Adrenal gland (tissue), 12 donors: ENCODE measurements around the gene GALNT10. TPM values are rescaled to one million over a fixed set of nuclear protein-coding genes. Genes with fewer than 3 reads are reported as not detected.

ENCODE experiments used
- DNase-seq, 7 donors: peaks; one replicate each; pipeline ENCODE4 v3.0.0-alpha.2; 2019 to 2020
- H3K27ac ChIP-seq, 5 donors: fragments of 200-600 bp; sonication (generic) in 4 of 5; 1 replicate in 3 of 5; 2 replicates in 2 of 5; pipeline versions ENCODE4 v1.5.1 to v1.8.0; 2016 to 2020; ENCODE audit warnings: mild to moderate bottlenecking in 1 of 5
- H3K27me3 ChIP-seq: fragments of 200-600 bp; 2 replicates; pipeline ENCODE4 v1.8.0; 2021
- H3K36me3 ChIP-seq, 2 donors: fragments of 200-600 bp; replicated peaks in 1 of 2; 1 replicate in 1 of 2; 2 replicates in 1 of 2; pipeline versions ENCODE4 v1.5.1 to v1.8.0; 2018 to 2022
- H3K4me1 ChIP-seq, 2 donors: fragments of 200-600 bp; replicated peaks in 1 of 2; 1 replicate in 1 of 2; 2 replicates in 1 of 2; pipeline versions ENCODE4 v1.5.1 to v1.8.0; 2018 to 2021
- H3K4me3 ChIP-seq, 4 donors: fragments of 200-600 bp; sonication (generic) in 3 of 4; one replicate each; pipeline ENCODE4 v1.5.1; 2016 to 2018
- H3K9me3 ChIP-seq, 3 donors: fragments of 200-600 bp; sonication (generic) in 1 of 3; replicated peaks in 1 of 3; 1 replicate in 2 of 3; 2 replicates in 1 of 3; pipeline versions ENCODE4 v1.5.1 to v1.8.0; 2016 to 2021
- POLR2A ChIP-seq, 2 donors: fragments of 450-650 bp; IDR thresholded peaks; one replicate each; pipeline ENCODE4 v1.6.1; 2017; ENCODE audit warnings: antibody characterized with exemption in 2 of 2, mild to moderate bottlenecking in 2 of 2, moderate library complexity in 1 of 2
- WGBS, 4 donors: extraction: QIAGEN DNeasy Blood & Tissue Kit in 2 of 4; methylation state at CpG; one replicate each; pipeline versions ENCODE4 v1.1.5 to v1.1.7; 2013 to 2017; 5-methylcytosine and 5-hydroxymethylcytosine counted together
- intact Hi-C, 2 donors: fragments of 100-400 bp; cut with DNase I; formaldehyde crosslinking; loops; one replicate each; pipeline versions ENCODE4 v1.14.1 to v1.15.0; 2022 to 2023
- polyA plus RNA-seq, 3 donors: library from polyadenylated mRNA; stranded (reverse); fragments of 200-250 nt in 2 of 3; fragments of 350-450 nt in 1 of 3; fragmentation: Illumina TruSeq in 1 of 3; extraction: RNeasy Lipid Tissue Mini Kit (QIAGEN cat#74804) in 1 of 3; gene quantifications; one replicate each; pipeline ENCODE4 v1.2.3, GENCODE V29; 2013 to 2014
- total RNA-seq, 9 donors: library from RNA; depleted of rRNA in 4 of 9; stranded (reverse); fragments of >200 nt in 4 of 9; fragments of 120-200 nt in 1 of 9; fragmentation: NEBNext Ultra II Directional in 1 of 9; extraction: Animal tissue kit (Norgen Biotek cat#: 25700) in 1 of 9; gene quantifications; one replicate each; pipeline versions ENCODE4 v1.1.0 to v1.2.4, GENCODE V29; 2013 to 2023
- TF ChIP-seq, protein P1 (sequence below), 6 experiments: fragments of 450-650 bp in 4 of 6; fragments of 200-600 bp in 2 of 6; sonication (generic) in 1 of 6; IDR thresholded peaks; 1 replicate in 5 of 6; 2 replicates in 1 of 6; pipeline versions ENCODE4 v1.5.1 to v1.8.0; 2016 to 2021; ENCODE audit warnings: antibody characterized with exemption in 6 of 6, mild to moderate bottlenecking in 2 of 6, moderate library complexity in 1 of 6
- donor health status: healthy with polysubstance abuse.
- donor health status: Bipolar disorder and iron deficiency.
- donor health status: DM: yes; HTN: yes; CAD: no.
- donor health status: DM: no; HTN: no; CAD: no.
- donor health status: DM: no; HTN: no; CAD: no.
- donor health status: DM: yes; HTN: yes; CAD: no.

The GALNT10 gene
- total and polyA plus RNA-seq, 12 donors, result 5.6 to 74.1 (median 43.4) TPM

DNA sequence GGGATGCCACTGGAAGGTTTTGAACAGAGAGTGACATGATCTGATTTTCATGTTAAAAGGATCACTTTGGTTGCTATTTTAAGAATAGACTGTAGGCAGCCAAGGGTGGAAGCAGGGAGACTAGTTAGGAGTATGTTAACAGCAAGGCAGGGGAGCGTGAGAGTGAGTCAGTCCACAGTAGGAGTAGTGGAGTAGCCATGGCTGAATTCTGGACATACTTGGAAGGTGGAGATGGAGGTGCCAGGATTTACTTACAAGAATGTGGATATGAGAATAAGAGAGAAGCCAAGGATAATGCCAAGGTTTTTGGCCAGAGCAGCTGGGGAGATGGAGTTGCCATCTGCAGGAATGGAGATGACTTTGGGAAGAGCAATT lies 118.8 kb downstream of the GALNT10 start:
- Histone ChIP-seq H3K4me3 (no peak overlapping the region), H3K4me1 (peaks cover 0 to 5% of the 10 kb centered on the region in 2 donors), H3K27ac (no peak overlapping the region), H3K9me3 (peaks cover 0 to 3% (median 0%) of the 10 kb centered on the region in 3 donors), H3K36me3 (no peaks in the 10 kb centered on the region), H3K27me3 (no peaks in the 10 kb centered on the region)
- 88 to 96% (median 95%) methylated on average over 1 of the region's 1 CpG for whole genome bisulfite sequencing, 4 donors
- no peak for DNase-seq
- TF ChIP-seq, protein P1, sequence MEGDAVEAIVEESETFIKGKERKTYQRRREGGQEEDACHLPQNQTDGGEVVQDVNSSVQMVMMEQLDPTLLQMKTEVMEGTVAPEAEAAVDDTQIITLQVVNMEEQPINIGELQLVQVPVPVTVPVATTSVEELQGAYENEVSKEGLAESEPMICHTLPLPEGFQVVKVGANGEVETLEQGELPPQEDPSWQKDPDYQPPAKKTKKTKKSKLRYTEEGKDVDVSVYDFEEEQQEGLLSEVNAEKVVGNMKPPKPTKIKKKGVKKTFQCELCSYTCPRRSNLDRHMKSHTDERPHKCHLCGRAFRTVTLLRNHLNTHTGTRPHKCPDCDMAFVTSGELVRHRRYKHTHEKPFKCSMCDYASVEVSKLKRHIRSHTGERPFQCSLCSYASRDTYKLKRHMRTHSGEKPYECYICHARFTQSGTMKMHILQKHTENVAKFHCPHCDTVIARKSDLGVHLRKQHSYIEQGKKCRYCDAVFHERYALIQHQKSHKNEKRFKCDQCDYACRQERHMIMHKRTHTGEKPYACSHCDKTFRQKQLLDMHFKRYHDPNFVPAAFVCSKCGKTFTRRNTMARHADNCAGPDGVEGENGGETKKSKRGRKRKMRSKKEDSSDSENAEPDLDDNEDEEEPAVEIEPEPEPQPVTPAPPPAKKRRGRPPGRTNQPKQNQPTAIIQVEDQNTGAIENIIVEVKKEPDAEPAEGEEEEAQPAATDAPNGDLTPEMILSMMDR (IDR thresholded peaks at IDR 0.05), result no peak
- TF ChIP-seq POLR2A (IDR thresholded peaks at IDR 0.05), result no peak
- intact Hi-C loops, result no loop called here

DNA sequence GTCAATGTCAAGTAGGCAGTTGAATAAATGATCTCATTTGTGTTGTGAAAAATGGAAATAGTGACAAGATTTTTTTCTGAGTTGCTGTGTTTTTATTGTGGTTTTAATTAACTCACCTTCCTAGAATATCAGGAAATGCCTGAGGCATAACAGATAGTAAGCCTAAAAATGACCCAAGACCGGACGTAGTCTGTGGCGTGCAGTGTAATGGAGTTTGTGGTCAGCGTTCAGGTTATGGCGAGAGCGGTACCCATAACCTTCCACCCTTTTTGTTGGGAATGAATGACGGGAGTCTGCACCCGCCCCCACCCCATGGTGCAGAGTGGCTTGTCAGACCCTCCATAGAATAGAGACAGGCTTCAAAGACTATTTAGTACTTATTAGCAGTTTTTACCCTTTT lies 119.3 kb downstream of the GALNT10 start:
- no peak for TF ChIP-seq POLR2A (IDR thresholded peaks at IDR 0.05)
- TF ChIP-seq, protein P1 (IDR thresholded peaks at IDR 0.05), result no peak
- DNase-seq, result no peak
- H3K27me3 ChIP-seq, result no peaks in the 10 kb centered on the region

DNA sequence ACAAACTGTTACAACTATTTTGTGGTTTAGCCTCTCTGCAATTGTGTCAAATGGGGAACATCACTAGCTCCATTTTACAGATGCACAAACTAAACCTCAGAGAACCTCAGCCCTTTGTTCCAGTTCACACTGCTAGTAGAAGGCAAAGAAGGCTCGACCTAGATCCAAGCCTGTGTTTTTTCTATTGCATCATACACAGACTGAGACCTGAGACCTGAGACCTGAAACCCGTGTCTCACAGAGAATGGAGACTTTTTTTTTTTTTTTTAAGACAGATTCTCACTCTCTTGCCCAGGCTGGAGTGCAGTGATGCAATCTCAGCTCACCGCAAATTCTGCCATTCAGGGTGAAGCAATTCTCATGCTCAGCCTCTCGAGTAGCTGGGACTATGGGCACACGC lies 120.8 kb downstream of the GALNT10 start:
- 61 to 77% (median 73%) methylated on average over 5 of the region's 5 CpGs for WGBS, 4 donors
- H3K4me1 ChIP-seq, result peaks cover 0 to 5% of the 10 kb centered on the region in 2 donors
- peak in 5 of 7 donors; percentile 26 to 57 (median 40) for DNase-seq
- no peaks in the 10 kb centered on the region for H3K36me3 ChIP-seq
- H3K27me3 ChIP-seq, result no peaks in the 10 kb centered on the region
- no peak overlapping the region for H3K4me3 ChIP-seq
- no peaks in the 10 kb centered on the region for H3K9me3 ChIP-seq
- intact Hi-C loops, result no loop called here
- TF ChIP-seq, protein P1 (IDR thresholded peaks at IDR 0.05), result no peak
- no peak for TF ChIP-seq POLR2A (IDR thresholded peaks at IDR 0.05)
- H3K27ac ChIP-seq, result no peak overlapping the region

More for the DNA sequence above, 119.3 kb downstream of the GALNT10 start:
- intact Hi-C loops, result no loop called here
- H3K36me3 ChIP-seq, result no peaks in the 10 kb centered on the region
- WGBS, 4 donors, result 81 to 91% (median 85%) methylated on average over 8 of the region's 8 CpGs
- no peaks in the 10 kb centered on the region for H3K9me3 ChIP-seq
- H3K4me1 ChIP-seq, result peaks cover 0 to 5% of the 10 kb centered on the region in 2 donors
- H3K27ac ChIP-seq, result no peak overlapping the region
- H3K4me3 ChIP-seq, result no peak overlapping the region

DNA sequence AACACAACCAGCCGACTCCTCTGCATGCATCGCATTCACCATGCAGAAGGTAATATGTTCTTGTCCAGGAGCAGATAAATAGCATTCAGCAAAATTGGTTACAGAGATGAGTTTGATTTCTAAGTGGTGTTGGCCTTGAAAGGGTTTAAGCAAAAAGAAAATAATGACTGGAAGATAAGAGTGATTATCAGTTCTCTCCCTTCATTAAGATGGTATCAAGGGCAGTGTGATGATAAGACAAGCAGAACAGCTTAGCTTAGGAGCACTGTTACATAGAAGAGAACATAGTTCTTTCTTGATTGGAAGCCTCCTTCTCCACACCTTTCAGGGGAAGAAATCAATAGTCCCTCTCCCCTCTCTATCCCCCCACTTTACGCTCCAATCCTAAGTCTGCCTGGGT lies 121.5 kb downstream of the GALNT10 start:
- intact Hi-C loops, result no loop called here
- TF ChIP-seq, protein P1 (IDR thresholded peaks at IDR 0.05), result no peak
- no peak for TF ChIP-seq POLR2A (IDR thresholded peaks at IDR 0.05)

More for the DNA sequence above, 121.5 kb downstream of the GALNT10 start:
- Histone ChIP-seq H3K27ac (no peak overlapping the region), H3K4me1 (peaks cover 0 to 5% of the 10 kb centered on the region in 2 donors), H3K36me3 (no peaks in the 10 kb centered on the region), H3K27me3 (no peaks in the 10 kb centered on the region), H3K4me3 (no peak overlapping the region), H3K9me3 (no peaks in the 10 kb centered on the region)
- WGBS, 4 donors, result 67 to 80% (median 71%) methylated on average over 3 of the region's 3 CpGs
- DNase-seq, result no peak
